Esophagus muscularis mucosa (tissue), 4 donors: ENCODE results near the gene DIPK1A. TPM values are rescaled to one million over a fixed set of nuclear protein-coding genes. Genes with fewer than 3 reads are reported as not detected.

ENCODE experiments used
- DNase-seq: peaks from one replicate; pipeline ENCODE4 v3.0.0-alpha.2; 2017; ENCODE audit errors: extremely low spot score
- H3K27ac ChIP-seq, 4 donors: fragments of 200-600 bp; sonication (generic); replicated peaks in 1 of 4; 1 replicate in 3 of 4; 2 replicates in 1 of 4; pipeline ENCODE4 v1.5.1; 2016 to 2019; ENCODE audit warnings: mild to moderate bottlenecking in 1 of 4
- H3K27me3 ChIP-seq, 4 donors: fragments of 200-600 bp; sonication (generic); one replicate each; pipeline versions ENCODE4 v1.5.1 to v1.6.0; 2016 to 2019
- H3K36me3 ChIP-seq, 4 donors: fragments of 200-600 bp; sonication (generic); one replicate each; pipeline ENCODE4 v1.5.1; 2016 to 2019
- H3K4me1 ChIP-seq, 4 donors: fragments of 200-600 bp; sonication (generic); one replicate each; pipeline ENCODE4 v1.5.1; 2016 to 2019
- H3K4me3 ChIP-seq, 4 donors: fragments of 200-600 bp; sonication (generic); 1 replicate in 2 of 4; 2 replicates in 2 of 4; pipeline ENCODE4 v1.5.1; 2016 to 2019; ENCODE audit warnings: mild to moderate bottlenecking in 4 of 4, moderate library complexity in 1 of 4
- H3K9me3 ChIP-seq, 4 donors: fragments of 200-600 bp; sonication (generic); 1 replicate in 3 of 4; 2 replicates in 1 of 4; pipeline ENCODE4 v1.5.1; 2016 to 2019
- EP300 ChIP-seq: sonication (generic); formaldehyde crosslinking; IDR thresholded peaks from one replicate; pipeline ENCODE4 v1.6.1; 2017; ENCODE audit warnings: antibody characterized with exemption
- POLR2A ChIP-seq: fragments of 450-650 bp; IDR thresholded peaks from one replicate; pipeline ENCODE4 v1.6.1; 2017; ENCODE audit warnings: antibody characterized with exemption, moderate library complexity, mild to moderate bottlenecking, low read depth
- POLR2AphosphoS5 ChIP-seq, 2 donors: sonication (generic); formaldehyde crosslinking; IDR thresholded peaks; one replicate each; pipeline ENCODE4 v1.6.1; 2017; ENCODE audit warnings: antibody characterized with exemption in 2 of 2
- WGBS: methylation state at CpG from one replicate; pipeline ENCODE4 v1.1.5; 2018; 5-methylcytosine and 5-hydroxymethylcytosine counted together
- intact Hi-C: fragments of 100-400 bp; cut with DNase I; formaldehyde crosslinking; loops from one replicate; pipeline ENCODE4 v1.15.1; 2023
- total RNA-seq, 4 donors: library from RNA; depleted of rRNA; stranded (reverse); fragments of >200 nt; gene quantifications; one replicate each; pipeline versions ENCODE4 v1.1.0 to v1.2.1, GENCODE V29; 2016
- TF ChIP-seq, protein P1 (sequence below), 3 experiments: fragments of 200-600 bp in 2 of 3; fragments of 450-650 bp in 1 of 3; sonication (generic) in 2 of 3; IDR thresholded peaks; one replicate each; pipeline ENCODE4 v1.5.1; 2017 to 2019; ENCODE audit warnings: antibody characterized with exemption in 3 of 3, mild to moderate bottlenecking in 2 of 3, moderate library complexity in 1 of 3

The DIPK1A gene
- total RNA-seq, 4 donors from 2014 or later: 21.5 to 35.3 (median 32.7) TPM

DNA sequence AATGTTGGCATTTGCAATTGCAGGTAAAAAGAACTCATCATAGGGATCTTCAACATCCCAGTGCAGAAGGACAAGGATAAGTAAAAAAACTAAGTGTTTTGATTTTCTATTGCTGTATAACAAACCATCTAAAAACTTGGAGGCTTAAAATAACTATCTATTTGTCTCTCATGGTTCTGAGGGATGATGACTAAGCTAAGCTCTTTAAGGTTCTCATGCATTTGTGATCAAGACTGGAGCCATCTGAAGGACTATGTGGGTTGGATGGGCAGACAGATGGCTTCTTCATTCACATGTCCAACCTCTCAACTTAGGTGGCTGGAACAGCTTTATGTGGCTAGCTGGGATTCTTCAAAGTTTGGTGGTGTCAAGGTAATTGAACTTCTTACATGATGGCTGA, 78.0 kb downstream of the DIPK1A start:
- TF ChIP-seq POLR2A: no peak
- TF ChIP-seq, protein P1, sequence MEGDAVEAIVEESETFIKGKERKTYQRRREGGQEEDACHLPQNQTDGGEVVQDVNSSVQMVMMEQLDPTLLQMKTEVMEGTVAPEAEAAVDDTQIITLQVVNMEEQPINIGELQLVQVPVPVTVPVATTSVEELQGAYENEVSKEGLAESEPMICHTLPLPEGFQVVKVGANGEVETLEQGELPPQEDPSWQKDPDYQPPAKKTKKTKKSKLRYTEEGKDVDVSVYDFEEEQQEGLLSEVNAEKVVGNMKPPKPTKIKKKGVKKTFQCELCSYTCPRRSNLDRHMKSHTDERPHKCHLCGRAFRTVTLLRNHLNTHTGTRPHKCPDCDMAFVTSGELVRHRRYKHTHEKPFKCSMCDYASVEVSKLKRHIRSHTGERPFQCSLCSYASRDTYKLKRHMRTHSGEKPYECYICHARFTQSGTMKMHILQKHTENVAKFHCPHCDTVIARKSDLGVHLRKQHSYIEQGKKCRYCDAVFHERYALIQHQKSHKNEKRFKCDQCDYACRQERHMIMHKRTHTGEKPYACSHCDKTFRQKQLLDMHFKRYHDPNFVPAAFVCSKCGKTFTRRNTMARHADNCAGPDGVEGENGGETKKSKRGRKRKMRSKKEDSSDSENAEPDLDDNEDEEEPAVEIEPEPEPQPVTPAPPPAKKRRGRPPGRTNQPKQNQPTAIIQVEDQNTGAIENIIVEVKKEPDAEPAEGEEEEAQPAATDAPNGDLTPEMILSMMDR (IDR thresholded peaks at IDR 0.05): no peak
- no peak for TF ChIP-seq EP300
- no peak for TF ChIP-seq POLR2AphosphoS5 (IDR thresholded peaks at IDR 0.05)
- Histone ChIP-seq H3K27ac (no peak overlapping the region), H3K4me3 (no peak overlapping the region), H3K36me3 (no peaks in the 10 kb centered on the region), H3K4me1 (peaks cover 0 to 8% (median 3%) of the 10 kb centered on the region in 4 donors), H3K9me3 (no peaks in the 10 kb centered on the region), H3K27me3 (no peaks in the 10 kb centered on the region)
- intact Hi-C loops: no loop called here
- no peak for DNase-seq

- H3K9me3 ChIP-seq: no peaks in the 10 kb centered on the region
- H3K4me3 ChIP-seq: no peak overlapping the region
- H3K36me3 ChIP-seq: no peaks in the 10 kb centered on the region
- no peak overlapping the region for H3K27ac ChIP-seq
- DNase-seq: no peak
- WGBS: 36% methylated on average over 1 of the region's 1 CpG
- peaks cover 0 to 13% (median 6%) of the 10 kb centered on the region in 4 donors for H3K4me1 ChIP-seq
- no peak for TF ChIP-seq EP300
- no peak for TF ChIP-seq POLR2AphosphoS5 (IDR thresholded peaks at IDR 0.05)
- TF ChIP-seq, protein P1 (IDR thresholded peaks at IDR 0.05): no peak
- no peak for TF ChIP-seq POLR2A
- no peaks in the 10 kb centered on the region for H3K27me3 ChIP-seq
- intact Hi-C loops: no loop called here
Observed at GRCh38 chr1:92882819-92883218, 78.4 kb downstream of the DIPK1A start.

DNA sequence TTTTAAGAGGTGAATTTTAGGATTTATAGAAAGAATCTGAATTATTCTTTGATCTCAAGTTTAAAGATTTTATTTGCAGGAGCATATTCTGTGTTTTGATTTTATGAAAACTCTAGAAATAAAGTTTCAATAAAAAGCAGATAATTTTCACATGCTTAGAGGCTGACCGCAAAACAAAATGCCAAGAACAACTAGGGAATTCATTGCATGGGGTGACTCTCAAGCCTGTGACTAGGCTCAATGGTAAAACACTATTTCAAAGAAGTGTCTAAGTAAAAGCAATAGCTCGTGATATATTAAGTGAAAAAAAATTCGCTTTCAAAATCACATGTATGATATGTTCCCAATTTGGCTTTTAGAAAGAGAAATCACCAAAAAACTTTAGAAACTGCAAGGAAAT, 79.9 kb downstream of the DIPK1A start:
- H3K9me3 ChIP-seq: no peaks in the 10 kb centered on the region
- peaks cover 0 to 27% (median 21%) of the 10 kb centered on the region in 4 donors for H3K4me1 ChIP-seq
- intact Hi-C loops: no loop called here
- no peak overlapping the region for H3K27ac ChIP-seq
- no peaks in the 10 kb centered on the region for H3K27me3 ChIP-seq
- H3K4me3 ChIP-seq: no peak overlapping the region
- no peak for DNase-seq
- TF ChIP-seq POLR2A: no peak
- no peak for TF ChIP-seq POLR2AphosphoS5 (IDR thresholded peaks at IDR 0.05)
- TF ChIP-seq EP300: no peak
- TF ChIP-seq, protein P1 (IDR thresholded peaks at IDR 0.05): no peak
- no peaks in the 10 kb centered on the region for H3K36me3 ChIP-seq
- 87% methylated on average over 3 of the region's 3 CpGs for WGBS

DNA sequence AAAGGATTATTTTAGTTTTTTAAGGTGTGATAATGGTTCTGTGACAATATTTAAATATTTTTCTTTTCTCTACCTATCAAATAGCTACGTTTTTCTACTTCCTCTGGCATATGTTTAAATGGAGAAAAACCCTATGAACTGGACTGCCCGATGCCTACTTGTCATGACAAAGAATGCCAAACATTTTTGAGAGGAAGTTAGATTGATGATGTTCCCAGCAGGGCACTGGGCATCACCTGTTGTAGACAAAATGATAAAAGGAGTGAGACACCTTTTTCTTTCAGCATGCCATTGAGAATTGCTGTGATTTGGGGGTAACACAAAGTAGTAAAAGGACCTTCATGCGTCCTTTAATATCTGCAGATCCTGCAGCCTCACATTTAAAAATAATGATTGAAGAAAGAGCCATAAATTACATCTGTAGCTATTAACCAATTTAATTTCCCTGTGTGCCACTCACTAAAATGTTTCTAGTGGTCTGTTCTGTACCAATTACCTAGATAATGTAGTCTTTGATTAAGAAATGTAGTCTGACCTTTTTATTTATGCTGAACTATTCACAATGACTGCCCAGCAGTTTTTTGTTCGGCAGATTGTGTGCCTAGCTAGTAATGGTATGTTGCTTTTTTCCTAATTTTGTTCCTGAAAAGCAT, 81.8 kb downstream of the DIPK1A start:
- Histone ChIP-seq H3K9me3 (no peaks in the 10 kb centered on the region), H3K4me1 (peaks cover 0 to 28% (median 22%) of the 10 kb centered on the region in 4 donors), H3K27ac (no peak overlapping the region), H3K36me3 (no peaks in the 10 kb centered on the region), H3K27me3 (no peaks in the 10 kb centered on the region), H3K4me3 (no peak overlapping the region)
- no peak for TF ChIP-seq POLR2A
- TF ChIP-seq EP300: no peak
- TF ChIP-seq, protein P1 (IDR thresholded peaks at IDR 0.05): no peak
- TF ChIP-seq POLR2AphosphoS5 (IDR thresholded peaks at IDR 0.05): no peak
- no peak for DNase-seq
- intact Hi-C loops: no loop called here
- 73% methylated on average over 4 of the region's 4 CpGs for WGBS

DNA sequence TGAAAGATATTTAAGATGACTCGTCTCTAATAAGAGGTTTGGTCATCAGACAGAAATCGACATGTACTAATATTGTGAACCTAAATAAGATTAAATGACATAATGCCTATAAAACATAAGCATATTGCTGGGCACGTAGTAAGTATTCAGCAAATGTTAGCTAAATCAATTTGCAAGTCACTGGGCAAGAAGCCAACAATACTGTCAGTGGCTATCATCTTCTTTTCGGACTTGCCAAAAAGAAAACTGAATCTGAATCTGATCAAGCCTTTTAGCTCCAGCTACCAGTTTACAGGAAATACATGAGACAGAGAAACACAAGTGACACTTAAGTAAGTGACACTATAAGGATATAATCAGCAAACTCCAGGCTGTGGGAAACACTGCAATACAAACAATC, 83.5 kb downstream of the DIPK1A start:
- 52% methylated on average over 4 of the region's 4 CpGs for WGBS

More for the DNA sequence above, 83.5 kb downstream of the DIPK1A start:
- no peak for DNase-seq
- intact Hi-C loops: no loop called here
- peaks cover 0 to 28% (median 22%) of the 10 kb centered on the region in 4 donors for H3K4me1 ChIP-seq
- H3K27me3 ChIP-seq: no peaks in the 10 kb centered on the region
- TF ChIP-seq, protein P1 (IDR thresholded peaks at IDR 0.05): no peak
- no peak for TF ChIP-seq POLR2AphosphoS5 (IDR thresholded peaks at IDR 0.05)
- no peak for TF ChIP-seq POLR2A
- no peak for TF ChIP-seq EP300
- H3K4me3 ChIP-seq: no peak overlapping the region
- peaks cover 0 to under 1% (median 0%) of the 10 kb centered on the region in 4 donors for H3K9me3 ChIP-seq
- peaks cover 0 to 2% (median 0%) of the 10 kb centered on the region in 4 donors for H3K36me3 ChIP-seq
- no peak overlapping the region for H3K27ac ChIP-seq
